ENCODE data around the gene LRG1. TPM values are rescaled to one million over a fixed set of nuclear protein-coding genes. Genes with fewer than 3 reads are reported as not detected.

LRG1 gene
- polyA plus RNA-seq, 1 experiment: 0.05 TPM

DNA sequence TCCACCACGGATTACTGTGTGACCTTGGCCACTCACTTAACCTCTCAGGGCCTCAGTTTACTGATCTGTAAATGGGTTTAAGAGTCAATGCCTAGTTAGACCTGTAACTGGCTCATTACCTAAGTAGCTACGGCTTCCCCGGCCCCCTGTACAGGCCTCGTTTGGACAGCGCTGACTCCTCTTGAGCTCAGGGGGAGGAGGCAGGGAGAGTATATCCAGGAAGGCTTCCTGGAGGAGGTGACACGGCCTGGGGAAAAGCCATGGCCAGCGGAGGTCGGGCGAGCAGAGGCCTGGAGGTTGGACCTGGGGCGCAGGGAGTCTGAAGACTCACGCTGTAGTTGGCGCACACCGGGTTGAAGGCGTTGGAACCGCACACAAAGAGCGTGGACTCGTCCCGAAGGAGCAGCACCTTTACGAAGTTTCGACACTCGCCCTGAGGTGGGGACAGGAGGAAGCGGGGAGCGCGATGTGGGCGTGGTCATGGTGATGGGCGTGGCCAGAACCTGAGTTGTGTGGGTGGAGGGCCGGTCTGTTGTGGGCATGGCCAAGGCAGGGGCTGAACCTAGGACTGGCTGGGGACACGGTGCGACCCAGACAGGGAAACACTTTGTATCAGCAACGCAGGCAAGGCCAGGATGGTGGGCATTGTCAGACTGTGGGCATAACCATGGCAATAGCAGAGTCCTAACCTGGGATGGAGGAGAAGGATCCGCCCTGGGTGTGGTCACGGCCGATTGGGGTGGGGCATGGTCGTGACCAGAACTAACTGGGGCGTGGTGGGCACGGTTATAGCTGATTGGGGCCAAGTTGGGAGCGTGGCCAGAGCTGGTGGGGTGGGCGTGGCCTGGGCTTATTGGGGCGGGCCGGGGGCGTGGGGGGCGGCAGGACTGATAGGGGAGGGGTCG is 16.1 kb upstream of the LRG1 start:
- no peaks in the 10 kb centered on the region for H3K27me3 ChIP-seq (ENCODE audit: control insufficient read depth, insufficient read depth, low read length)
- TF ChIP-seq, protein P1, sequence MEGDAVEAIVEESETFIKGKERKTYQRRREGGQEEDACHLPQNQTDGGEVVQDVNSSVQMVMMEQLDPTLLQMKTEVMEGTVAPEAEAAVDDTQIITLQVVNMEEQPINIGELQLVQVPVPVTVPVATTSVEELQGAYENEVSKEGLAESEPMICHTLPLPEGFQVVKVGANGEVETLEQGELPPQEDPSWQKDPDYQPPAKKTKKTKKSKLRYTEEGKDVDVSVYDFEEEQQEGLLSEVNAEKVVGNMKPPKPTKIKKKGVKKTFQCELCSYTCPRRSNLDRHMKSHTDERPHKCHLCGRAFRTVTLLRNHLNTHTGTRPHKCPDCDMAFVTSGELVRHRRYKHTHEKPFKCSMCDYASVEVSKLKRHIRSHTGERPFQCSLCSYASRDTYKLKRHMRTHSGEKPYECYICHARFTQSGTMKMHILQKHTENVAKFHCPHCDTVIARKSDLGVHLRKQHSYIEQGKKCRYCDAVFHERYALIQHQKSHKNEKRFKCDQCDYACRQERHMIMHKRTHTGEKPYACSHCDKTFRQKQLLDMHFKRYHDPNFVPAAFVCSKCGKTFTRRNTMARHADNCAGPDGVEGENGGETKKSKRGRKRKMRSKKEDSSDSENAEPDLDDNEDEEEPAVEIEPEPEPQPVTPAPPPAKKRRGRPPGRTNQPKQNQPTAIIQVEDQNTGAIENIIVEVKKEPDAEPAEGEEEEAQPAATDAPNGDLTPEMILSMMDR (IDR thresholded peaks at IDR 0.05; ENCODE audit: low read depth, low read length): no peak
- POLR2A ChIA-PET: no interaction called here
- no peak overlapping the region for H3K4me3 ChIP-seq (ENCODE audit: low read depth, low read length)
- DNase-seq (ENCODE audit: low read depth, low spot score): no peak
- no peak overlapping the region for H3K27ac ChIP-seq (ENCODE audit: low read depth, low read length)
- CTCF ChIA-PET: interaction anchor here (0.7 to 1.8 kb wide), 3 partner anchors 77 to 81 kb away, joined by 3 to 13 read pairs (median 3); no protein-coding TSS in a partner anchor
- H3K9me3 ChIP-seq (ENCODE audit: control insufficient read depth, insufficient read depth, low read length): peaks cover 7% of the 10 kb centered on the region; the same call in 1 of the 2 replicates

DNA sequence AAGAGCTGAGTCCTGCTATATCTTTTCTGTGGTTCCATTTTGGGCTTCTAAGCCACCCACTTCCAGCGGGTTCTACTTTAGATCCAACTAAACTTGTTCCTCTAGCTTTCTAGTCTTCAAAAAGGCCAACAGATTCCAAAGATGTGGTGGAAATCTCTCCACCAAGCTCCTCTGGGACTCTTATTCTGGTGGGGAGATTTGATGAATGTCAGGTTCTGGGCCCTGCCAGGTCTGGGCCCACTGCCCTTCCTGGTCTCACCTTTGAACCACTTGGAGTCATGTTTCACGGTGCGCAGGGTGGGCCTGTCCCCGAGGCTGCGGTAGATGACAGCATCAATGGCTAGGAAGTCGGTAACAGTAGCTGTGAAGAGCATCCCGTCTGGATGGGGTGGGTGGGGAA is 14.9 kb upstream of the LRG1 start:
- DNase-seq (ENCODE audit: low read depth, low spot score): no peak
- no peaks in the 10 kb centered on the region for H3K27me3 ChIP-seq (ENCODE audit: control insufficient read depth, insufficient read depth, low read length)
- TF ChIP-seq, protein P1 (IDR thresholded peaks at IDR 0.05; ENCODE audit: low read depth, low read length): no peak
- CTCF ChIA-PET: interaction anchor here (0.8 to 1.1 kb wide), 3 partner anchors 30 to 82 kb away, joined by 3 to 5 read pairs (median 3); no protein-coding TSS in a partner anchor
- H3K4me3 ChIP-seq (ENCODE audit: low read depth, low read length): no peak overlapping the region
- no peak overlapping the region for H3K27ac ChIP-seq (ENCODE audit: low read depth, low read length)
- POLR2A ChIA-PET: no interaction called here
- peaks cover 7% of the 10 kb centered on the region; the same call in 1 of the 2 replicates for H3K9me3 ChIP-seq (ENCODE audit: control insufficient read depth, insufficient read depth, low read length)

DNA sequence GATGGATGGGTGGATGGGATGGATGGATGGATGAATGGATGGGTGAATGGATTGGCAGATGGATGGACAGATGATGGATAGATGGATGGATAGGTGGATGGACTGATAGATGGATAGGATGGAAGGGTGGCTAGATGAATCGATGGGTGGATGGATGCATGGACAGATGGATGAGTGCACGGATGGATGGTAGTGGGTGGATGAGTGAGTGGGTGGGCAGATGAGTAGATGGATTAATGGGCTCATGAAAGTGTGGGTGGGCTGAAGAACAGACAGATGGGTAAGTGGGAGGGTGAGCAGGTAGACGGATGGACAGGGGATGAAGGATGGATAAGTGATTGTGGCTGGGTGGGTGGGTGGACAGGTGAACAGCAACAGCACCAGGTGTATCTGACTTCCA is 13.9 kb upstream of the LRG1 start:
- TF ChIP-seq, protein P1 (IDR thresholded peaks at IDR 0.05; ENCODE audit: low read depth, low read length): no peak
- DNase-seq (ENCODE audit: low read depth, low spot score): no peak
- ChIA-PET POLR2A (no interaction called here), CTCF (no interaction called here)
- Histone ChIP-seq H3K9me3 (ENCODE audit: control insufficient read depth, insufficient read depth, low read length) (peaks cover 7% of the 10 kb centered on the region; the same call in 1 of the 2 replicates), H3K4me3 (ENCODE audit: low read depth, low read length) (no peak overlapping the region), H3K27me3 (ENCODE audit: control insufficient read depth, insufficient read depth, low read length) (no peaks in the 10 kb centered on the region), H3K27ac (ENCODE audit: low read depth, low read length) (no peak overlapping the region)

DNA sequence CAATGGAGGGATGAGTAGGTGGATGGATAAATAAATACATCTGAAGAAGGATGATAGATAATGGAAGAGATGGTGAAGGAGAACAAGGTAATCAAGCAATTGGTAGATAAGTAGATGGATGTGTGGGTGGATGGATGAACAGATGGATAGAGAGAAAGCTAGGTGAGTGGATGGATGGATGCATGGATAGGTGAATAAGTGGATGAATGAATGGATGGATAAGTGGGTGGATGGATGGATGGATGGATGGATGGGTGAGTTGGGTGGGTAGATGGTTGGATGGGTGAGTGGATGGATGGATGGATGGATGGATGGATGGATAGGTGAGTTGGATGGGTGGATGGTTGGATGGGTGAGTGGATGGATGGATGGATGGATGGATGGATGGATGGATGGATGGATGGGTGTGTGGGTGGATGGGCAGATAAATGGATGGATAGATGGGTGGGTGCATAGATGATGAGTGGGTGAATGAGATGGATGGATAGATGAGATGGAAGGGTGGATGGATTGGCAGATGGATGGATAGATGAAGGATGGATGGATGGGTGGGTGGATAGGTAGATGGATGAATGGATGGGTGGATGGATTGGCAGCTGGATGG is 13.4 kb upstream of the LRG1 start:
- ChIA-PET POLR2A (no interaction called here), CTCF (interaction anchor here (0.6 kb wide), 1 partner anchor 152 kb away, joined by 4 read pairs; no protein-coding TSS in a partner anchor)
- Histone ChIP-seq H3K27me3 (ENCODE audit: control insufficient read depth, insufficient read depth, low read length) (no peaks in the 10 kb centered on the region), H3K9me3 (ENCODE audit: control insufficient read depth, insufficient read depth, low read length) (peaks cover 7% of the 10 kb centered on the region; the same call in 1 of the 2 replicates), H3K27ac (ENCODE audit: low read depth, low read length) (no peak overlapping the region), H3K4me3 (ENCODE audit: low read depth, low read length) (no peak overlapping the region)
- no peak for DNase-seq (ENCODE audit: low read depth, low spot score)
- TF ChIP-seq, protein P1 (IDR thresholded peaks at IDR 0.05; ENCODE audit: low read depth, low read length): no peak

DNA sequence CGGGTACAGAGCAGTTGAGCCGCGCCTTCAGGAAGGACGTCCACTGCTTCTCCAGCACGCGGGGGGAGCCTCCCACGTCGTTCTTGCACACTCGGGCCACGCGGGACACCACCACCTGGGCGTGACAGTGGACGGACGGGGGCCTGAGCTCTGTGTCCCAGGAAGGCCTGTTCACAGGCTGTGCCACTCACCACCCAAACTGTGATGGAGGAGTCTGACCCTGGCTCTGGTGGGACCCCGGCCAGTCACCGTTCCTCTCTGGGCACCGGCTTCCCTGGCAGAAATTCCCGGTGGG is 12.6 kb upstream of the LRG1 start:
- no peak overlapping the region for H3K4me3 ChIP-seq (ENCODE audit: low read depth, low read length)
- no peak for DNase-seq (ENCODE audit: low read depth, low spot score)
- ChIA-PET POLR2A (no interaction called here), CTCF (no interaction called here)
- peaks cover 7% of the 10 kb centered on the region; the same call in 1 of the 2 replicates for H3K9me3 ChIP-seq (ENCODE audit: control insufficient read depth, insufficient read depth, low read length)
- H3K27me3 ChIP-seq (ENCODE audit: control insufficient read depth, insufficient read depth, low read length): no peaks in the 10 kb centered on the region
- H3K27ac ChIP-seq (ENCODE audit: low read depth, low read length): no peak overlapping the region
- TF ChIP-seq, protein P1 (IDR thresholded peaks at IDR 0.05; ENCODE audit: low read depth, low read length): no peak
